Measurements from ENCODE around the gene B3GALNT1.
"Not testable (repeated sequence)": the region's sequence is repeated elsewhere in the genome, so short reads cannot be mapped to it uniquely, and the experiment has no call there.

B3GALNT1 gene

GRCh38 chr3:161066930-161067329 is 38.2 kb downstream of the B3GALNT1 start:
- Mint-ChIP-seq H3K4me3 (no peak overlapping the region), H3K9me3 (no peaks in the 10 kb centered on the region)

DNA sequence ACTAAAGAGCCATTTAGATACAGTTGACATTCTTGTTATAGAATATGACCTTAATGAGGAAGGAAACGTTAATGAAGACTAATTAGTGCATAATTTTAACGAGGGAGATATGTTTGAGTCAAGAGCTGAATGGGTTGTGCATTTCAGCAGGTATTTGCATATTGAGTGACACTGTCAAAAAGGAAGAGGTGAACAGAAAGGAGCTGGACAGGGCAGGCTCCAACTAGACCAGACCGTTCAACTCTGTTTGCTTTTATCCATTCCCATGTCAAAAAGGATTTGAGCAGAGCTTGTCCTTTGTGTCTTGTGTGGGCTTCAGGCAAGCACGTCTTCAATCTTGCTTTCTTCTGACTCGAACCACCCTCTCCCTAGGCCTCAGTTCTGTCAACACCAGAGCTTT is 40.7 kb downstream of the B3GALNT1 start:
- Mint-ChIP-seq H3K9me3 (no peaks in the 10 kb centered on the region), H3K27me3 (no peaks in the 10 kb centered on the region)

More at GRCh38 chr3:161066930-161067329, 38.2 kb downstream of the B3GALNT1 start:
- Mint-ChIP-seq H3K27me3 (no peaks in the 10 kb centered on the region), H3K4me1 (ENCODE audit: low read depth) (peaks cover 36% of the 10 kb centered on the region), H3K27ac (no peak overlapping the region), H3K36me3 (ENCODE audit: low read depth) (no peaks in the 10 kb centered on the region)

GRCh38 chr3:161054860-161055604 is 50.1 kb downstream of the B3GALNT1 start:
- Mint-ChIP-seq H3K9me3 (no peaks in the 10 kb centered on the region), H3K36me3 (ENCODE audit: low read depth) (no peaks in the 10 kb centered on the region), H3K4me3 (no peak overlapping the region), H3K4me1 (ENCODE audit: low read depth) (peaks cover 18% of the 10 kb centered on the region), H3K27ac (no peak overlapping the region), H3K27me3 (no peaks in the 10 kb centered on the region)

More for the DNA sequence above, 40.7 kb downstream of the B3GALNT1 start:
- Mint-ChIP-seq H3K36me3 (ENCODE audit: low read depth) (no peaks in the 10 kb centered on the region), H3K4me1 (ENCODE audit: low read depth) (peaks cover 21% of the 10 kb centered on the region), H3K27ac (no peak overlapping the region), H3K4me3 (no peak overlapping the region)

GRCh38 chr3:161051856-161052255 is 53.3 kb downstream of the B3GALNT1 start:
- H3K4me3 Mint-ChIP-seq: no peak overlapping the region
- no peaks in the 10 kb centered on the region for H3K36me3 Mint-ChIP-seq (ENCODE audit: low read depth)
- H3K27me3 Mint-ChIP-seq: no peaks in the 10 kb centered on the region

DNA sequence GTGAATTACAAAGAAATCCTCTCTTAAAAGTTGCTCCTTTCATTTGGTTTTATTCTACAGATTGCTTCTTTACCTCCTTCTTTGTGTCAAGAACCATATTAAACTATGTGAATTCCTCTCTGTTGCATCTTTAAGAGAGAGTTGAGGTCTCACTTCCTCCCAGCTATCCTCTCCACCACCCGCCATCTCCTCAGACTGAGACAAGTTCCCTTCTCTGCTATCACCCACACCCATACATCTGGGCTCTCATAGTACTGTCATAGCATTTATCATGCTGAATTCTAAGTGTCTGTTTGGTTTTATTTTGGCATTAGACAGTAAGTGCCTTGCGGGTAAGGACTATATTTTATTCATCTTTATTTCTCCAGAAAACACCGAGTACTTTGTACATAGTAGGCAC is 54.2 kb downstream of the B3GALNT1 start:
- Mint-ChIP-seq H3K4me1 (ENCODE audit: low read depth) (peaks cover 24% of the 10 kb centered on the region), H3K4me3 (no peak overlapping the region), H3K9me3 (no peaks in the 10 kb centered on the region), H3K36me3 (ENCODE audit: low read depth) (no peaks in the 10 kb centered on the region), H3K27ac (peak overlapping the region; percentile 20), H3K27me3 (no peaks in the 10 kb centered on the region)

More at GRCh38 chr3:161051856-161052255, 53.3 kb downstream of the B3GALNT1 start:
- Mint-ChIP-seq H3K27ac (peak overlapping the region; percentile 4), H3K9me3 (no peaks in the 10 kb centered on the region), H3K4me1 (ENCODE audit: low read depth) (peaks cover 24% of the 10 kb centered on the region)

DNA sequence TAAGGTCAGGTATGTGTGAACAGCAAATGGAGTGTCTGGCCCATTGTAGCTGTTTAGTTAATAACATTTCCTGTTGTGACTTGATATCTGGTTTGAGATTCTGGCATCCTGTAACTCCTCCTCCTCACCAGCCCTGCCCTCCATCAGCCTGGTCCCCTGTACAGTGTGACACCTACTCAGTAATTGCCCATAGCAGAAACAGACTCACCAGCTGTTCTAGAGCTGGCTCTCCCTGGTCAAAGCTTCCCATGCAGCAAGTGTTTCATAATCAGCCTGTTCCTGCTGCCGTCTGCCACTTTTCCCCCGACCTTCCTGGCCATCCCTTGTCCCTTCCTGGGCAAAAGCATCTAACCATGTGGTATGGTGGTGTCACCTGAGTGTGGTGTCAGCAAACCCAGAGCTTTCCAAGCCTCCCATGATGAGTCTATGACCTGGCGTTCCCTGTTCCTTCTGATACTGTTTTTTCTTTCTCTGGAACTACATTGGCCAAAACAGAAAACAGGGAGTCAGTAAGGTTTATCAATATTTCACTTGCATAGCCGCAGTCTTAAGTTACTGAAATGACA is 55.4 kb downstream of the B3GALNT1 start:
- peaks cover 24% of the 10 kb centered on the region for H3K4me1 Mint-ChIP-seq (ENCODE audit: low read depth)
- peak overlapping the region; percentile 50 for H3K27ac Mint-ChIP-seq
- no peaks in the 10 kb centered on the region for H3K36me3 Mint-ChIP-seq (ENCODE audit: low read depth)
- peaks cover 4% of the 10 kb centered on the region for H3K9me3 Mint-ChIP-seq
- H3K4me3 Mint-ChIP-seq: no peak overlapping the region
- H3K27me3 Mint-ChIP-seq: no peaks in the 10 kb centered on the region

DNA sequence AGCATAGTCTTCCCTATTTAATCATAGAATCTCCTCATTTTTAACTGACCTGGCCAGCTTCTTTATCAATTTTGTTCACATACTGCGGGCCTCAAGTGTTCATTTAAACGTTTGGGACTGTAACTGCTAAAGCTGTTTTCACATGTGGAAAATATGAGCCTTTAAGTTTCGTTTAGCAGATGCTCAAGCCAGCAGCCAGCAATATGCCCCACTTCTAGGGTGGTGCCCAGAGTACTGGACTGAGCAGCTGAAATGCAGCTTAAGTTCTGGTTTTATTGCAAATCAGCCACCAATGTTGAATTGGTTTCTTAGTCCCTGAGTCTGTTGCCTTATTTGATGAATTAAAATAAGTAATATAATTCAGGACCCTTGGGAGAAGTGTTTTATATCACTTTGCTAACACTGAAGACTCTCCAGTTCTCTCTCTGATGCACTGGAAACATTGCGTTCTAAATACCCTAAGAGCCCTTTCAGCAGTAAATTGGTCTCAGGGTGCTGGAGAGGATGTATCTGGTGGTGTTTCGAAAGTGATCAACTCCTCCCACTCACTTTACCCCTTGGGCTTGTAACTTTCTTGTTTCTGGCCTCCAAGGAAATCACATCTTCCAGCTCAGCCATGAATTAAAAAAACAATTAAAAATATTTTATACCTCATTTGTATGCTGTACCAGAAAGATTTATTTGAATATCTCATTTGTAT is 61.7 kb downstream of the B3GALNT1 start:
- peaks cover 15% of the 10 kb centered on the region for H3K9me3 Mint-ChIP-seq
- no peaks in the 10 kb centered on the region for H3K4me1 Mint-ChIP-seq (ENCODE audit: low read depth)
- H3K36me3 Mint-ChIP-seq (ENCODE audit: low read depth): peaks cover 3% of the 10 kb centered on the region
- H3K27ac Mint-ChIP-seq: no peak overlapping the region
- H3K27me3 Mint-ChIP-seq: no peaks in the 10 kb centered on the region
- H3K4me3 Mint-ChIP-seq: no peak overlapping the region

DNA sequence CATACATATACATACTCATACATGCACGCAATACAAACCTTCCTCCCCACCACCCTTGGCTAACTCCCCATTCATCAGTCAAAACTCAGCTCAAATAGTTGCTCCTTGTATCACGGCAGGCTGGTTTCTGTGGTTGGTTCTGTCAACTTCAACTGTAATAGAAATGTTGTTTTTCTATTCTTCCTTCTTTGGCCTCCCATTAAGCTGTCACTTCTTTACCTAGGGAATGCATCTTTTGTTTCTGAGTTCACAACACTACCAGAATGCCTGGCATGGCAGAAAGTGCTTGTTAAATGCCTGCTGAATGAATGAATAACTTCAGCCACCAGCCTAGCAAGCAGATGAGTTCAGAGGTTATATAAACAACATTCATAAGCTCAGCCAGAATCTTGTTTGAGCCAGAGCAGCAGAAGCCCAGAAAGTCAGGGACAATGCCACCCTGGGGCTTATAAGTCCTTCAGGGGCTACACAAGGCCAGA is 63.1 kb downstream of the B3GALNT1 start:
- Mint-ChIP-seq H3K27me3 (no peaks in the 10 kb centered on the region), H3K4me3 (no peak overlapping the region), H3K27ac (no peak overlapping the region), H3K36me3 (ENCODE audit: low read depth) (peaks cover 4% of the 10 kb centered on the region), H3K9me3 (peaks cover 16% of the 10 kb centered on the region), H3K4me1 (ENCODE audit: low read depth) (no peaks in the 10 kb centered on the region)

GRCh38 chr3:161038725-161039124 is 66.4 kb downstream of the B3GALNT1 start:
- H3K27ac Mint-ChIP-seq: no peak overlapping the region
- H3K36me3 Mint-ChIP-seq (ENCODE audit: low read depth): peaks cover 4% of the 10 kb centered on the region
- H3K27me3 Mint-ChIP-seq: no peaks in the 10 kb centered on the region
- peaks cover 11% of the 10 kb centered on the region for H3K9me3 Mint-ChIP-seq
- H3K4me3 Mint-ChIP-seq: no peak overlapping the region
- peaks cover 14% of the 10 kb centered on the region for H3K4me1 Mint-ChIP-seq (ENCODE audit: low read depth)

DNA sequence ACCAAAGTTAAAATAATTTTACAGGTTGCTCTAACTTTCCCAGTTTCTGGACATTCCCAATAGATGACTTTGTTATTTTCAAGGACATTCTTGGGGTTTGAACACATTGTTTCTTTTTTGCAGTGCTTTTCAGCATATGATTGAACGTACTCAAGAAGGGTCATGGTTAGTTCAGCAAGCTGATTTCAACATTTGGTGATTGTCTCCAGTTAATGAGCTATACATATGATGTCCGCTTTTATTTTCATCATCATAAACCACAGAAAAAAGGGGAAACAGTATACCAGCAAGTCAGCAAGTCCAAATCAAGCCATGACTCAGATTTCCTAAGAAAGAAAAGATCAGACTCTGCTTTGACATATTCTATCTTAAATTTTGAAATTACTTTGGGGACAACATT is 69.4 kb downstream of the B3GALNT1 start:
- peaks cover 14% of the 10 kb centered on the region for H3K4me1 Mint-ChIP-seq (ENCODE audit: low read depth)
- H3K27me3 Mint-ChIP-seq: no peaks in the 10 kb centered on the region
- H3K27ac Mint-ChIP-seq: no peak overlapping the region
- peak overlapping the region; percentile 34 for H3K4me3 Mint-ChIP-seq
- H3K9me3 Mint-ChIP-seq: peaks cover 7% of the 10 kb centered on the region
- H3K36me3 Mint-ChIP-seq (ENCODE audit: low read depth): peaks cover 4% of the 10 kb centered on the region

- H3K27me3 Mint-ChIP-seq; H3K9me3 Mint-ChIP-seq; H3K36me3 Mint-ChIP-seq (ENCODE audit: low read depth): not testable (repeated sequence)
- H3K4me1 Mint-ChIP-seq (ENCODE audit: low read depth): peaks cover 14% of the 10 kb centered on the region
- H3K4me3 Mint-ChIP-seq: peak overlapping the region; percentile 59
- peak overlapping the region; percentile 75 for H3K27ac Mint-ChIP-seq
These were observed 70.1 kb downstream of the B3GALNT1 start for GRCh38 chr3:161034913-161035550.

All from stimulated activated naive CD8-positive, alpha-beta T cell treated with anti-CD3 and anti-CD28 coated beads, Interleukin-15, Interleukin-2, amounts not matched to agents 100 ng/mL and 50 ng/mL, for 24 hours (primary cell).